WERI-Rb-1 (cell line): ENCODE results near the gene SYNE2.
"Not testable (repeated sequence)": the region's sequence is repeated elsewhere in the genome, so short reads cannot be mapped to it uniquely, and the experiment has no call there.

Source experiments
- DNase-seq: peaks from one replicate; pipeline ENCODE4 v3.0.0-alpha.2; 2020
- H3K27ac ChIP-seq: fragments of 250-450 bp; sonication (Bioruptor Pico); 2 replicates; pipeline ENCODE4 v1.5.1; 2020; ENCODE audit warnings: mild to moderate bottlenecking, moderate library complexity
- H3K27me3 ChIP-seq: fragments of 250-450 bp; sonication (Bioruptor Pico); 2 replicates; pipeline ENCODE4 v1.5.1; 2021; ENCODE audit warnings: mild to moderate bottlenecking, low read depth, moderate library complexity; ENCODE audit not compliant: insufficient read depth, severe bottlenecking
- H3K36me3 ChIP-seq: fragments of 250-450 bp; sonication (Bioruptor Pico); 2 replicates; pipeline ENCODE4 v1.5.1; 2020; ENCODE audit warnings: mild to moderate bottlenecking, moderate library complexity
- H3K4me3 ChIP-seq: 2 replicates; pipeline ENCODE4 v1.5.1; 2011; ENCODE audit warnings: low read depth, mild to moderate bottlenecking, control low read depth, low read length
- H3K9me3 ChIP-seq: fragments of 250-450 bp; sonication (Bioruptor Pico); 2 replicates; pipeline ENCODE4 v1.5.1; 2021; ENCODE audit warnings: mild to moderate bottlenecking, moderate library complexity; ENCODE audit not compliant: severe bottlenecking
- TF ChIP-seq, protein P1 (sequence below): IDR thresholded peaks from 2 replicates; pipeline ENCODE4 v1.5.1; 2011; ENCODE audit warnings: low read depth, mild to moderate bottlenecking, control low read depth, inconsistent platforms, low read length

SYNE2 gene, protein sequence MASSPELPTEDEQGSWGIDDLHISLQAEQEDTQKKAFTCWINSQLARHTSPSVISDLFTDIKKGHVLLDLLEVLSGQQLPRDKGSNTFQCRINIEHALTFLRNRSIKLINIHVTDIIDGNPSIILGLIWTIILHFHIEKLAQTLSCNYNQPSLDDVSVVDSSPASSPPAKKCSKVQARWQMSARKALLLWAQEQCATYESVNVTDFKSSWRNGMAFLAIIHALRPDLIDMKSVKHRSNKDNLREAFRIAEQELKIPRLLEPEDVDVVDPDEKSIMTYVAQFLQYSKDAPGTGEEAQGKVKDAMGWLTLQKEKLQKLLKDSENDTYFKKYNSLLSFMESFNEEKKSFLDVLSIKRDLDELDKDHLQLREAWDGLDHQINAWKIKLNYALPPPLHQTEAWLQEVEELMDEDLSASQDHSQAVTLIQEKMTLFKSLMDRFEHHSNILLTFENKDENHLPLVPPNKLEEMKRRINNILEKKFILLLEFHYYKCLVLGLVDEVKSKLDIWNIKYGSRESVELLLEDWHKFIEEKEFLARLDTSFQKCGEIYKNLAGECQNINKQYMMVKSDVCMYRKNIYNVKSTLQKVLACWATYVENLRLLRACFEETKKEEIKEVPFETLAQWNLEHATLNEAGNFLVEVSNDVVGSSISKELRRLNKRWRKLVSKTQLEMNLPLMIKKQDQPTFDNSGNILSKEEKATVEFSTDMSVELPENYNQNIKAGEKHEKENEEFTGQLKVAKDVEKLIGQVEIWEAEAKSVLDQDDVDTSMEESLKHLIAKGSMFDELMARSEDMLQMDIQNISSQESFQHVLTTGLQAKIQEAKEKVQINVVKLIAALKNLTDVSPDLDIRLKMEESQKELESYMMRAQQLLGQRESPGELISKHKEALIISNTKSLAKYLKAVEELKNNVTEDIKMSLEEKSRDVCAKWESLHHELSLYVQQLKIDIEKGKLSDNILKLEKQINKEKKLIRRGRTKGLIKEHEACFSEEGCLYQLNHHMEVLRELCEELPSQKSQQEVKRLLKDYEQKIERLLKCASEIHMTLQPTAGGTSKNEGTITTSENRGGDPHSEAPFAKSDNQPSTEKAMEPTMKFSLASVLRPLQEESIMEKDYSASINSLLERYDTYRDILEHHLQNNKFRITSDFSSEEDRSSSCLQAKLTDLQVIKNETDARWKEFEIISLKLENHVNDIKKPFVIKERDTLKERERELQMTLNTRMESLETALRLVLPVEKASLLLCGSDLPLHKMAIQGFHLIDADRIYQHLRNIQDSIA (N-terminal part only)

DNA sequence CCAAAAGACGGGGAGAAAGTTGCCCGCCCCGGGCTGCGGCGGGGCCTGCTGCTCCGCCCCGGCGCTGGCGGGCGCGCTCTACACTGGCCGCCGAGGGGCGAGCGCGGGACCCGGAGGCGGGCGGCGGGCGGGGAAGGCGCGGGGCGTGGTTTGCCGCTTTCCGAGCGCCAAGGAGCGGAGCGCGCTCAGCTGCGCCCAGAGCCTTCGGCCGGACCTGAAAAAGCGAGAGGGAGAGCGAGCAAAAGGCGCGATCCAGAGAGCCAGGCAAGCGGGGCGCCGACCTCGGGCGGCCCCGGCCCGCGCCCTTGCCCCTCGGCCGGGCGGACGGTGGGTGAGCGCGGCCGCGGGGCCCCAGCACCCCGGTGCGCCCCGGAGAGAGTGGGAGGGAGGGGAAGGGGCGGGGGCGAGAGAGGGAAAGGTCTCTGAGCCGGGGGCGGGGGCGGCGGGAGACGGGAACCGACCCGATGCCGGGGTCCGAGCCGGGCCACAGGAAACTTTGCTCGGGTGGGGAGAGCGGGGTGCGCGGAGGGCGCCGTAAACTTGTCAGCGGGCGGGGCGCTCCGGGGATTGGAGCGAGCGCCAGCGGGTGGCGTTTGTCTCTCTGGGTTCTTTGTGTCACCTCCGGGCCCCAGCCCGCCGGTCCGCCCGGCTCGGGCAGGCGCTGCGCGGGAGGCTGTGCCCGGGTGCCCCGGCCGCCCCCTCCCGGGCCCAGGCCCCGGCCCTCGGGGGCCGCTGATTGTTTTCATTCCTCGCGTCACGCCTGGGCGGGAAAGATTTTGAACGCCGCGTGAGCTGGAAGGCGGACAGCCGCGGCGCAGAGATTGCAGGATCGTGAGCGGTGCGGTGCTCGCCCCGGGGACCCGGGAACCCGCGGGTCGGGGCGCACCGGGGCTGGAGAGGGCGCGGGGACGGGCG lies at the start of gene SYNE2:
SYNE2 (plus strand) TSS at position 188 of the 915 bp plus-strand sequence. CDS start 56,145 bp downstream, outside the sequence.
- H3K27me3 ChIP-seq: no peaks in the 10 kb centered on the region
- peak within 1 kb of the TSS; percentile 90 for H3K27ac ChIP-seq
- TF ChIP-seq, protein P1, sequence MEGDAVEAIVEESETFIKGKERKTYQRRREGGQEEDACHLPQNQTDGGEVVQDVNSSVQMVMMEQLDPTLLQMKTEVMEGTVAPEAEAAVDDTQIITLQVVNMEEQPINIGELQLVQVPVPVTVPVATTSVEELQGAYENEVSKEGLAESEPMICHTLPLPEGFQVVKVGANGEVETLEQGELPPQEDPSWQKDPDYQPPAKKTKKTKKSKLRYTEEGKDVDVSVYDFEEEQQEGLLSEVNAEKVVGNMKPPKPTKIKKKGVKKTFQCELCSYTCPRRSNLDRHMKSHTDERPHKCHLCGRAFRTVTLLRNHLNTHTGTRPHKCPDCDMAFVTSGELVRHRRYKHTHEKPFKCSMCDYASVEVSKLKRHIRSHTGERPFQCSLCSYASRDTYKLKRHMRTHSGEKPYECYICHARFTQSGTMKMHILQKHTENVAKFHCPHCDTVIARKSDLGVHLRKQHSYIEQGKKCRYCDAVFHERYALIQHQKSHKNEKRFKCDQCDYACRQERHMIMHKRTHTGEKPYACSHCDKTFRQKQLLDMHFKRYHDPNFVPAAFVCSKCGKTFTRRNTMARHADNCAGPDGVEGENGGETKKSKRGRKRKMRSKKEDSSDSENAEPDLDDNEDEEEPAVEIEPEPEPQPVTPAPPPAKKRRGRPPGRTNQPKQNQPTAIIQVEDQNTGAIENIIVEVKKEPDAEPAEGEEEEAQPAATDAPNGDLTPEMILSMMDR: peak; percentile 15; the same call in 1 of the 2 replicates
- peak within 1 kb of the TSS; percentile 84 for H3K4me3 ChIP-seq
- peak; percentile 85 for DNase-seq
- no peaks in the 10 kb centered on the region for H3K36me3 ChIP-seq
- no peaks in the 10 kb centered on the region for H3K9me3 ChIP-seq

DNA sequence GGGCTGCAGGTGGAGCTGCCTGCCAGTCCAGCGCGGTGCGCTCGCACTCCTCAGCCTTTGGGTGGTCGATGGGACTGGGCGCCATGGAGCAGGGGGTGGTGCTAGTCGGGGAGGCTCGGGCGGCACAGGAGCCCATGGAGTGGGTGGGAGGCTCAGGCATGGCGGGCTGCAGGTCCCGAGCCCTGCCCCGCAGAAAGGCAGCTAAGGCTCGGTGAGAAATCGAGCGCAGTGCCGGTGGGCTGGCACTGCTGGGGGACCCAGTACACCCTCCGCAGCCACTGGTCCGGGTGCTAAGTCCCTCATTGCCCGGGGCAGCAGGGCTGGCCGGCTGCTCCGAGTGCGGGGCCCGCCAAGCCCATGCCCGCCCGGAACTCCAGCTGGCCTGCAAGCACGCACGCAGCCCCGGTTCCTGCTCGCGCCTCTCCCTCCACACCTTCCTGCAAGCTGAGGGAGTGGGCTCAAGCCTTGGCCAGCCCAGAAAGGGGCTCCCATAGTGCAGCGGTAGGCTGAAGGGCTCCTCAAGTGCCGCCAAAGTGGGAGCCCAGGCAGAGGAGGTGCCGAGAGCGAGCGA lies 49.5 kb upstream of the SYNE2 start:
- H3K4me3 ChIP-seq, H3K27ac ChIP-seq, H3K36me3 ChIP-seq, DNase-seq, H3K9me3 ChIP-seq, H3K27me3 ChIP-seq: not testable (repeated sequence)

- H3K36me3 ChIP-seq, H3K27me3 ChIP-seq, H3K9me3 ChIP-seq, H3K4me3 ChIP-seq, DNase-seq, H3K27ac ChIP-seq: not testable (repeated sequence)
These were observed 46.7 kb upstream of the SYNE2 start for GRCh38 chr14:63806064-63806463.

DNA sequence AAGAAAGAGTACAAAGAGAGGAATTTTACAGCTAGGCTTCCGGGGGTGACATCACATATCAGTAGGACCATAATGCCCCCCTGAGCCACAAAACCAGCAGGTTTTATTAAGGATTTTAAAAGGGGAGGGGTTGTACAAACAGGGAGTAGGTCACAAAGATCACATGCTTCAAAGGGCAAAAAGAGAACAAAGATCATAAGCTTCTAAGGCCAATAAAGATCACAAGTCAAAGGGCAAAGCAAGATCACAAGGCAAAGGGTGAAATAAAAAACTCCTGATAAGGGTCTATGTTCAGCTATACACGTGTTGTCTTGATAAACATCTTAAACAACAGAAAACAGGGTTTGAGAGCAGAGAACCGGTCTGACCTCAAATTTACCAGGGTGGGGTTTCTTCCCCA lies 41.1 kb upstream of the SYNE2 start:
- not testable (repeated sequence) for H3K27me3 ChIP-seq, H3K36me3 ChIP-seq, H3K4me3 ChIP-seq, H3K27ac ChIP-seq, H3K9me3 ChIP-seq, DNase-seq

DNA sequence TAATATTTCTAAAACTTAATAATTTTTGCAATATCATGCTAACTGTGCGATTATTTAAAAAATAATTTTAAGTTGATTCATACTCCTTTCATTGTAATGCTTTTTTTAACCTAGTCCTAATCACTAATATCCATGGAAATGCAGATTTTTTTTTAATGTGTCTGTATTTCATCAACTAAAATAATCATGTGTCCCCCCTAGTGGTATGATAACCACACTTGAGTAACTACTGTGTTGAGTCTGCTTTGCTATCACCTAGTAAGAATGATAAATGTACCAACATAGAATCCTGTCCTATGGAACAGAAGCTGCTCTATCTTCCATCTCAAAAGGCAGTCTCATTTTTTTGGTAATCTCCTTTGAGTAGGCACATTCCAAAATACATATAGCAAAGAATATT lies 19.1 kb upstream of the SYNE2 start:
- no peaks in the 10 kb centered on the region for H3K36me3 ChIP-seq
- no peak overlapping the region for H3K4me3 ChIP-seq
- no peaks in the 10 kb centered on the region for H3K9me3 ChIP-seq
- TF ChIP-seq, protein P1: no peak
- DNase-seq: no peak
- no peaks in the 10 kb centered on the region for H3K27me3 ChIP-seq
- no peak overlapping the region for H3K27ac ChIP-seq

- TF ChIP-seq, protein P1: peak; percentile 66
- Histone ChIP-seq H3K4me3 (no peak overlapping the region), H3K9me3 (no peaks in the 10 kb centered on the region), H3K36me3 (no peaks in the 10 kb centered on the region), H3K27me3 (no peaks in the 10 kb centered on the region), H3K27ac (no peak overlapping the region)
- peak; percentile 63 for DNase-seq
These were observed 11.8 kb upstream of the SYNE2 start for GRCh38 chr14:63840981-63841380.
